AG08396 (cell line): Measurements from ENCODE around the gene CAPN1.
"Not testable (repeated sequence)": the region's sequence is repeated elsewhere in the genome, so short reads cannot be mapped to it uniquely, and the experiment has no call there.

Source experiments
- DNase-seq: peaks from one replicate; pipeline ENCODE4 v3.0.0; 2012; ENCODE audit warnings: low spot score, mixed read lengths

CAPN1 gene

GRCh38 chr11:65181569-65182257, at the start of gene CAPN1:
CAPN1 (plus strand) TSS chr11:65181928; CDS start chr11:65182702, 774 bp downstream.
- DNase-seq = peak; percentile 94

- no peak for DNase-seq
Observed at GRCh38 chr11:65132238-65132987, 49.3 kb upstream of the CAPN1 start.

GRCh38 chr11:65132988-65133700, 48.6 kb upstream of the CAPN1 start:
- no peak for DNase-seq

- DNase-seq = no peak
Observed at GRCh38 chr11:65133724-65134123, 48.0 kb upstream of the CAPN1 start.

- peak; percentile 93 for DNase-seq
Observed at GRCh38 chr11:65134240-65134951, 47.3 kb upstream of the CAPN1 start, which contains the start of gene SYVN1. SYVN1 (minus strand) TSS chr11:65134519; CDS start chr11:65133601, 918 bp downstream.

GRCh38 chr11:65134952-65135632, 46.6 kb upstream of the CAPN1 start:
- DNase-seq = peak; percentile 96

GRCh38 chr11:65135633-65136145, 46.0 kb upstream of the CAPN1 start:
- no peak for DNase-seq

GRCh38 chr11:65136515-65137096, 45.1 kb upstream of the CAPN1 start:
- DNase-seq = no peak

- DNase-seq = no peak
Observed at GRCh38 chr11:65141896-65142494, 39.7 kb upstream of the CAPN1 start.

GRCh38 chr11:65147352-65148075, 34.2 kb upstream of the CAPN1 start:
- no peak for DNase-seq

- no peak for DNase-seq
Observed at GRCh38 chr11:65148657-65149056, 33.1 kb upstream of the CAPN1 start.

GRCh38 chr11:65150131-65150508, 31.6 kb upstream of the CAPN1 start:
- DNase-seq = not testable (repeated sequence)

- peak; percentile 79 for DNase-seq
Observed at GRCh38 chr11:65150509-65151299, 31.0 kb upstream of the CAPN1 start.

GRCh38 chr11:65151331-65151899, 30.3 kb upstream of the CAPN1 start:
- no peak for DNase-seq

GRCh38 chr11:65152122-65152521, 29.6 kb upstream of the CAPN1 start:
- DNase-seq = no peak

- DNase-seq = no peak
Observed at GRCh38 chr11:65156256-65156655, 25.5 kb upstream of the CAPN1 start.

- DNase-seq = no peak
Observed at GRCh38 chr11:65156926-65157325, 24.8 kb upstream of the CAPN1 start.

GRCh38 chr11:65157336-65157735, 24.4 kb upstream of the CAPN1 start:
- no peak for DNase-seq

GRCh38 chr11:65159012-65159411, 22.7 kb upstream of the CAPN1 start:
- no peak for DNase-seq
